ENCODE results near the gene FXYD1.

Gene FXYD1

GRCh38 chr19:35106898-35107541 is 31.6 kb upstream of the FXYD1 start:
- DNase-seq (ENCODE audit: low read depth in 1 of 2, low spot score in 1 of 2), result no peak

DNA sequence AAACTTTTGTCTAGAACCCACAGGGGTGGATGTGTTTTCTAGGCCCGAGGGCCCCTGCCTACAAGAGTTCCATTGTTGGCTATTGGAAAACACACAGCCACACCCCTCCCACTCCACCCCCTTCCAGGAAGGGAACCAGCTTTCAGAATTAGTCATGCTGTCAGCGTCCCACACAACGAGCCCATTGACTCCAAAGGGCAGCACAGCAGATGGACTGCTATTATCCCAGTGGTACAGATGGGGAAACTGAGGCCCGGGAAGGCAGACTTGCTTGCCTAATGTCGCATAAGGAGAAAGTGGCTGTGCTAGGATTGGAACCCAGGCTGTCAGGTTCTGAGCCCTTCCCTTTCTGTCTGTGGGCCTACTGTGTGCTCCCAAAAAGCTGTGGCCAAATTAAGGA is 31.1 kb upstream of the FXYD1 start:
- DNase-seq (ENCODE audit: low read depth in 1 of 2, low spot score in 1 of 2), result no peak

- no peak for DNase-seq (ENCODE audit: low read depth in 1 of 2, low spot score in 1 of 2)
Measured at GRCh38 chr19:35108730-35109129, 29.9 kb upstream of the FXYD1 start.

DNA sequence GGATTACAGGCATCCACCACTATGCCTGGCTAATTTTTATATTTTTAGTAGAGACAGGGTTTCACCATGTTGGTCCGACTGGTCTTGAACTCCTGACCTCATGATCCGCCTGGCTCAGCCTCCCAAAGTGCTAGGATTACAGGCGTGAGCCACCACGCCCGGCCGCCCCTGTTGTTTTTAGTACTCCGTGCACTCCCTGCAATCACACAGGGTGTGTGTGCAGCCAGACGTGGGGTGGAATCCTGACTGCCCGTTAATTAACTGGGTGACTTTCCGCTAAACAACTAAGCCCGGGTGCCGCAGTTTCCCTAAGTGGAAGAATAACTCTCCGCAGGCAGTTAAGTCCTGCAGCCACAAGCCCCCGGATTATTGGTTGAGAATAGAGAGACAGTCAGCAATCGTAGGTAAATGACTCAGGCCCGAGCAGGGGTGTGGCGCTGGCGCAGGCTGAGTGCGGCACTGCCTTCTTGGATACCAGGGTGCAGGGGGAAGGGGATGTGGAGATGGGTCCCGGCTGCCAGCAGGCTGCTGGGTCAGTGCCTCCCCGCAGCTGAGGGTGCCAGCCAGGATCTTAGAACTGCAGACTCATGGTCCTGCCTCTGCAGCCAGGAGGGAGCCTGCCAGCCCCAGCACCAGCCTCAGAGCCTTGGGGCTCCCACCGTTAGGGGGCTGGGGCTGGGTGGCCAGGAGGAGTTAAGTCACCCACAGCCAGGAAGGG is 29.1 kb upstream of the FXYD1 start:
- no peak for DNase-seq (ENCODE audit: low read depth in 1 of 2, low spot score in 1 of 2)

GRCh38 chr19:35110974-35111373 is 27.6 kb upstream of the FXYD1 start:
- no peak for DNase-seq (ENCODE audit: low read depth in 1 of 2, low spot score in 1 of 2)

DNA sequence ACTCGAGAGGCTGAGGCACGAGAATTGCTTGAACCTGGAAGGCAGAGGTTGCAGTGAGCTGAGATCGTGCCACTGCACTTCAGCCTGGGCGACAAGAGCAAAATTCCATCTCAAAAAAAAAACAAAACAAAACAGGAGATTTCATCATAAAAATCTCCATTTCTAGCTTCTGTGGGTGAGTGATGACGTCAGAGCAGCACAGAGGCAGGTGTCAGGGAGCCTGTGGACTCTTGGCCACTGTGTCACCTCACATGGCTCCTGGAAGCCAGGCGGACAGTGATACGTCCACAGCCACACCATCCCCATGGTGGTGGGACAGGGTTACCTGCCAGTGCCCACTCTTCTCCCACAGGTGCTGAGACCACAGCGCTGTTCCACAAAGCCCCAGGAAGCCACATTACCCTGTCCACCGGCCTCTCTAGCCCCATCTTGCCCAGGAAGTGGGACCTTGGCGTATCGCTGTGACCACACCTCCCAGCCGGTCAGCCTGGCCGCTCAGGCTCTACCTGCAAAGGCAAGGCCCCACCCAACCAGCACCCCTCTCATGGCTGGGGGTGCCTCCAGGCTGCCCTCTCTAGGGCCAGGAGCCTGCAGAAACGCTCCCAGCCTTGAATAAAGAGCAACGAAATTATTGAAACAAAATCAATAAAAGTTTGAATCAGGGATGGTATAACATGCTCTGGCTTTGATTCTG is 25.5 kb upstream of the FXYD1 start:
- DNase-seq (ENCODE audit: low read depth in 1 of 2, low spot score in 1 of 2), result no peak

DNA sequence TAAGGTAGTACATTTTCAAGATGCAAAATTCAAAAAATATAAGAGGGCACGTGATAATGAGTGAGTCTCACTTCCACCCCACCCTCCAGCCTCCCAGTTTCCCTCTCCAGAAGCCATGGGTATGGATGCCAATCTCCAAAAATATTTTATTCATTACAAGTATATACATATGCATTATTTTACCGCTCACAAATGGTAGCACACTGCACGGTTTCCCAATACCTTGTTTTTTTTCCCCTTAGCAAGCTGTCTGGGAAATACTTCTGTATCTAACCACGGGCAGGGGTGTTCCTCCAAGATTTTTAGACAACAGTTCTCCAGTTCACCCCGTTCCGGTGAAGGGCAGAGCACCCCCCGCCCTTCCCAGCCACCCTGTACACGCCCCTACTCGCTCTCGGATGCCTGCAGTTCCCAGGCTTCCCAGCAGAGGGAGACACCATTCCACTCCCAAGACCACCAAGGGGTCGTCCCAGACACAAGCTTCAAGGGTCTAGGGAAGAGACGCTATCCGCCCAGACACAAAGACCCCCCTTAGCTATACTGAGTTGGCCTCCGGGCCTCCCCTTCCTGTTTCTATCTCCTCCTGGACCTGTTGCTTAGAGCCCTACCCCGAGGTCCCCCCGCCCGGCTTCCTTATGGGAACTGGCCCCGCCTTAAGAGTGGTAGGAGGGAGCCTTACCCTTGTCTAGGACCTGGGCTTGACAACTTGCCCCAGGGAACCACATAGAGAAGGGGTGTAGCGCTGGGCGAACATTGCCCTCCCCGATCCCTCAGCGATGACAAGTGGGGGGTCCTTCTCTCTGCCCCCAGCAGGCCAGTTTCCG is 24.1 kb upstream of the FXYD1 start:
- peak; percentile 45 to 52 for DNase-seq (ENCODE audit: low read depth in 1 of 2, low spot score in 1 of 2)

GRCh38 chr19:35115177-35115951 is 23.3 kb upstream of the FXYD1 start, which contains the start of gene FXYD3:
TSS of gene FXYD3 (plus strand) at chr19:35115823. CDS start at chr19:35119377, 3,554 bp downstream.
- no peak for DNase-seq (ENCODE audit: low read depth in 1 of 2, low spot score in 1 of 2)

GRCh38 chr19:35116072-35116801 is 22.4 kb upstream of the FXYD1 start:
- DNase-seq (ENCODE audit: low read depth in 1 of 2, low spot score in 1 of 2), result no peak

GRCh38 chr19:35117116-35117515 is 21.5 kb upstream of the FXYD1 start:
- no peak for DNase-seq (ENCODE audit: low read depth in 1 of 2, low spot score in 1 of 2)

DNA sequence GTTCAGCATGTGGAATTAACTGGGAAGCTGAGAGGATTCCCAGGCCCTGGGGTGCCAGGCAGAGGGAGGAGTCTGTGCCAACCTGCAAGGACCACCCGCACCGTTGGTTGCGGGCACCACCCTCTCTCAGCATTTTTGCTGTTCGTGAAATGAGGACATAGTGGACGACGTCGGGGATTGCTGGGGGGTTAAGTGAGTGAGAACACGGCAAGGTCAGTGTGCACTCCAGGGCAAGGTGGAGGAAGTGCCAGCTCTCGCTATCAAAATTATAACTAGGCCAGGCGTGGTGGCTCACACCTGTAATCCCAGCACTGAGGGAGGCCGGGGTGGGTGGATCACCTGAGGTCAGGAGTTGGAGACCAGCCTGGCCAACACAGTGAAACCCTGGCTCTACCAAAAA is 20.8 kb upstream of the FXYD1 start:
- no peak for DNase-seq (ENCODE audit: low read depth in 1 of 2, low spot score in 1 of 2)

- DNase-seq (ENCODE audit: low read depth in 1 of 2, low spot score in 1 of 2), result no peak
Measured at GRCh38 chr19:35118268-35119020, 20.2 kb upstream of the FXYD1 start.

DNA sequence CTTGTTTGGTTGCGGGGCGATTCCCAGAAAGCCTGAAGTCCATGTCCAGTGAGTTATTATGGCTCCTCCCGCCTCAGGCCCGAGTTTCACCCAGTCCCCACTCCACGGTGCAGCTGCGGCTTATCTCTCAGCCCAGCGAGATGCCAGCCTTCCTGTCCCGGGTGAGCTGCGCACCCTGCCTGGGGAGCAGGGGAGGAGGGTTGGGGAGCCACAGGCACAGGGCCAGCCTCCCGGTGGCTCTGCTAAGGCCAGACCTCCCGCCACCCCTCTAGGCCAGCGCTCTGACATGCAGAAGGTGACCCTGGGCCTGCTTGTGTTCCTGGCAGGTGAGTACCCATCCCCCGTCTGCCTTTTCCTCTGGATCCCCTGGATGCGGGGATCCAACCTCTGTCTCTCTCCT is 19.5 kb upstream of the FXYD1 start:
- DNase-seq (ENCODE audit: low read depth in 1 of 2, low spot score in 1 of 2), result no peak

- DNase-seq (ENCODE audit: low read depth in 1 of 2, low spot score in 1 of 2), result no peak
Measured at GRCh38 chr19:35119578-35120155, 19.0 kb upstream of the FXYD1 start.

DNA sequence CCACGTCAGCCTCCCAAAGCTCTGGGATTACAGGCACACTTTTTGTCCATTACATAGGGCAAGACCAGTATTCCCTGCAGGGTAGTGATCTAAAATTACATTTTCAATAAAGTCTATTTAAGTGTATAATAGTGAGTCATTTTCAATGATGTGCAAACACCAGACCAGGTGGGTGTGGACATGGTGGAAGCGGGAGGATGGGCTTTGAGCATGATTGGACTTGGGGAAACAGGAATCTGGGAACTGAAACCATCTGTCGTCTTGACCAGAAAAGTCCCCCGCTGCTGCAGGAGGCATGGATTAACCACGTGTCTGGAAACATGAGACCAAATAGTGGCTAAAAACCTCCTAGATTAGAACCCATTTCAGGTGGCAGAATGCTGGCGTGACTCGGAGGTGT is 18.1 kb upstream of the FXYD1 start:
- DNase-seq (ENCODE audit: low read depth in 1 of 2, low spot score in 1 of 2), result no peak

DNA sequence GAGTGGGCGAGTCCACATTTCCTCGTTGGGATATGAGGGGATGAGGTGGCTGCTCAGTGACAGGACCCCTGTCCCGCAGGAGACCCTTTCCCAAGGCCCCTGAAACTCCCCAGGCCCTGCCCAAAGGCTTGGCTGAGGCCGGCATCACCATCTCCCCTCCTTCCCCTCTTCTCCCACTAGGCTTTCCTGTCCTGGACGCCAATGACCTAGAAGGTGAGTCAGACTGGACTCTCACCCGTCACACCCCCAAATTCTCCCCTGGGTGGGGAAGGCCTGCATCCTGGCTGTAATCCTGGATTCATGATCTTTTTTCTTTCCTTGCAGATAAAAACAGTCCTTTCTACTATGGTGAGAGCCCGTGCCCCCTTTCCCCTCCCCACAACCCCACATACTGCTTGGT is 17.7 kb upstream of the FXYD1 start:
- no peak for DNase-seq (ENCODE audit: low read depth in 1 of 2, low spot score in 1 of 2)

DNA sequence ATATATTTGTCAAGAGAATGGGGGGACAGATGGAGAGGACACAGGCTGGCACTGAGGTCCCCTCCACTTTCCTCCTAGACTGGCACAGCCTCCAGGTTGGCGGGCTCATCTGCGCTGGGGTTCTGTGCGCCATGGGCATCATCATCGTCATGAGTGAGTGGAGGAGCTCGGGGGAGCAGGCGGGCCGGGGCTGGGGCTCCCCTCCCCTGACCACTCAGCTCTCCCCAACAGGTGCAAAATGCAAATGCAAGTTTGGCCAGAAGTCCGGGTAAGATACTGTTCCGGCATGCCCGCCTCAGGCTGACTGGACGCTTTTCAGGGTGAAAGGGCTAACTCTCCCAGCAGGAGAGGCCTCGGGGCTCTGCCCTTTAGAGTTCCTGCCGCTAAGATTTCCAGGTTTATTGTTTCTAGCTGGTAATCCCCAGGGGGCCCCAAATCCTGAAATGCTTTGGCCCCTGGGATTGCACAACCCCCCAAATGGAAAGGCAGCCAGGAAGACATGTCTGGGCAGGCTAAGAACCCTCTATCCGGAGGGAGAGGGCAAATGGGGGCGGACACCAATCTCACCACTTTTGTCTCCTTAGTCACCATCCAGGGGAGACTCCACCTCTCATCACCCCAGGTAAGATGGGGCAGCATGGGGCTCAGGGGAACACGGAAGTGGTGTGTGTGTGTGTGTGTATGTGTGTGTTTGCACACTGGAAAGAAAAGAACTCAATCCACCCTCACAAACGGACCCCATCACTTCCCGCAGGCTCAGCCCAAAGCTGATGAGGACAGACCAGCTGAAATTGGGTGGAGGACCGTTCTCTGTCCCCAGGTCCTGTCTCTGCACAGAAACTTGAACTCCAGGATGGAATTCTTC is 15.7 kb upstream of the FXYD1 start:
- no peak for DNase-seq (ENCODE audit: low read depth in 1 of 2, low spot score in 1 of 2)

DNA sequence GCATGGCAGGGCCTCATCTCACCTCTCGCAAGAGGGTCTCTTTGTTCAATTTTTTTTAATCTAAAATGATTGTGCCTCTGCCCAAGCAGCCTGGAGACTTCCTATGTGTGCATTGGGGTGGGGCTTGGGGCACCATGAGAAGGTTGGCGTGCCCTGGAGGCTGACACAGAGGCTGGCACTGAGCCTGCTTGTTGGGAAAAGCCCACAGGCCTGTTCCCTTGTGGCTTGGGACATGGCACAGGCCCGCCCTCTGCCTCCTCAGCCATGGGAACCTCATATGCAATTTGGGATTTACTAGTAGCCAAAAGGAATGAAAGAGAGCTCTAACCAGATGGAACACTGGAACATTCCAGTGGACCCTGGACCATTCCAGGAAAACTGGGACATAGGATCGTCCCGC is 15.1 kb upstream of the FXYD1 start:
- no peak for DNase-seq (ENCODE audit: low read depth in 1 of 2, low spot score in 1 of 2)
